ENCODE results near the gene CEP20.

CEP20 gene

DNA sequence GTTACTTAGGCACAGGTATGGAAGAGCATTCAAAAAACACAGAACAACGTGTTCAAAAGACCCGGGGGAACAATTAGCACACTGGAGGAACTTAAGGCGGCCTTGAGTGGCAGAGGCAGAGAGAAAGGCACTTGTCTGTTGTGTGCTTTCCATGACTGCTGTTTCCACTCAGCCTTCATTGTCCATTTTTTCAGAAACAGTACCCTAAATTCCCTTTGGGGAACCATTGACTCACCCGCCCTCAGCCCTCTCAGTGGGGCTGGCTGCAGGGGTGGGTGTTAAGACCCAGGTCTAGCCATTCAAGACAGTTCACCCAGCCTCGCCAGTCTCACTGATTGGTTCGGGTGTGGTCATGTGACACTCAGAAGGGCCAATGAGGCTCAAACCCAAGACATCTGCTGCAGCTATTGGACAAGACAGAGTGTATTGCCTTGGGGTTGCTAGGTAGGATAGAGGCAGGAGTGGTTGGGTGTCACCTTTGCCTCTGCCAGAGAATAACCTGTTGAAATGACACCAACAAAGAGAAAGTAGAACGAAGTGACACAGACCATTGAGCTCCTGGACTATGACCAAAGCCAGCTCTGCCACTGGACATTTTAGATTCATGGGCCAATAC, 19.6 kb upstream of the CEP20 start:
- TF ChIP-seq, protein P1, sequence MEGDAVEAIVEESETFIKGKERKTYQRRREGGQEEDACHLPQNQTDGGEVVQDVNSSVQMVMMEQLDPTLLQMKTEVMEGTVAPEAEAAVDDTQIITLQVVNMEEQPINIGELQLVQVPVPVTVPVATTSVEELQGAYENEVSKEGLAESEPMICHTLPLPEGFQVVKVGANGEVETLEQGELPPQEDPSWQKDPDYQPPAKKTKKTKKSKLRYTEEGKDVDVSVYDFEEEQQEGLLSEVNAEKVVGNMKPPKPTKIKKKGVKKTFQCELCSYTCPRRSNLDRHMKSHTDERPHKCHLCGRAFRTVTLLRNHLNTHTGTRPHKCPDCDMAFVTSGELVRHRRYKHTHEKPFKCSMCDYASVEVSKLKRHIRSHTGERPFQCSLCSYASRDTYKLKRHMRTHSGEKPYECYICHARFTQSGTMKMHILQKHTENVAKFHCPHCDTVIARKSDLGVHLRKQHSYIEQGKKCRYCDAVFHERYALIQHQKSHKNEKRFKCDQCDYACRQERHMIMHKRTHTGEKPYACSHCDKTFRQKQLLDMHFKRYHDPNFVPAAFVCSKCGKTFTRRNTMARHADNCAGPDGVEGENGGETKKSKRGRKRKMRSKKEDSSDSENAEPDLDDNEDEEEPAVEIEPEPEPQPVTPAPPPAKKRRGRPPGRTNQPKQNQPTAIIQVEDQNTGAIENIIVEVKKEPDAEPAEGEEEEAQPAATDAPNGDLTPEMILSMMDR (IDR thresholded peaks at IDR 0.05; ENCODE audit: low read depth, low read length) = no peak
- DNase-seq (ENCODE audit: low read depth in 2 of 2) = peak; percentile 32 to 57
- no peak overlapping the region for H3K4me3 ChIP-seq (replicated peaks in 1 of 2; ENCODE audit: low read depth in 2 of 2, low read length in 2 of 2)

DNA sequence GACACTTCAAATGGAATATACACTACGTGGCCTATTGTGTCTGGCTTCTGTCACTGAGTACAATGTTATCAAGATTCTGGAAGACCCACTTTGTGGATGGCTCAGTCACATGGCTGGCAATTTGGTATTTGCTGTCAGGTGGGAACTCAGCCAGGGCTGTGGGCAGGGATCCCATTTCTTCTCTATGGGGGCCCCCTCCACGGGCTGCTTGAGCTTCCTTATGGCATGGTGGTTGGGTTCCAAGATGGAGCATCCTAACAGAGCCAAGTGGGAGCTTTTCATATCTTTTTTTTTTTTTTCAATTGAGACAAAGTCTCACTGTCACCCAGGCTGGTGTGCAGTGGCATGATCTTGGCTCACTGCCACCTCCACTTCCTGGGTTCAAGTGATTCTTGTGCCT, 18.0 kb upstream of the CEP20 start:
- TF ChIP-seq, protein P1 (IDR thresholded peaks at IDR 0.05; ENCODE audit: low read depth, low read length) = no peak
- no peak overlapping the region for H3K4me3 ChIP-seq (replicated peaks in 1 of 2; ENCODE audit: low read depth in 2 of 2, low read length in 2 of 2)
- no peak for DNase-seq (ENCODE audit: low read depth in 2 of 2)

DNA sequence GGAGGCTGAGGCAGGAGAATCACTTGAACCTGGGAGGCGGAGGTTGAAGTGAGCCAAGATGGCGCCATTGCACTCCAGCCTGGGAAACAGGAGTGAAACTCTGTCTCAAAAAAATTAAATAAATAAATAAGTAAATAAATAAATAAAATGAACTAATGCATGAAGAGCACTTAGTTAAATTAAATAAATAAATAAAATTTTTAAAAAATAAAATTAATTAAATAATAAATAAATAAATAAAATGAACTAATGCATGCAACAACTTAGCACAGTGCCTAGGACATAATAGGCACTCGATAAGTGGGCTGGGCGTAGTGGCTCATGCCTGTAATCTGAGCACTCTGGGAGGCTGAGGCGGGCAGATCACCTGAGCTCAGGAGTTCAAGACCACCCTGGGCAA, 15.6 kb upstream of the CEP20 start:
- TF ChIP-seq, protein P1 (IDR thresholded peaks at IDR 0.05; ENCODE audit: low read depth, low read length) = no peak
- DNase-seq (ENCODE audit: low read depth in 2 of 2) = no peak

DNA sequence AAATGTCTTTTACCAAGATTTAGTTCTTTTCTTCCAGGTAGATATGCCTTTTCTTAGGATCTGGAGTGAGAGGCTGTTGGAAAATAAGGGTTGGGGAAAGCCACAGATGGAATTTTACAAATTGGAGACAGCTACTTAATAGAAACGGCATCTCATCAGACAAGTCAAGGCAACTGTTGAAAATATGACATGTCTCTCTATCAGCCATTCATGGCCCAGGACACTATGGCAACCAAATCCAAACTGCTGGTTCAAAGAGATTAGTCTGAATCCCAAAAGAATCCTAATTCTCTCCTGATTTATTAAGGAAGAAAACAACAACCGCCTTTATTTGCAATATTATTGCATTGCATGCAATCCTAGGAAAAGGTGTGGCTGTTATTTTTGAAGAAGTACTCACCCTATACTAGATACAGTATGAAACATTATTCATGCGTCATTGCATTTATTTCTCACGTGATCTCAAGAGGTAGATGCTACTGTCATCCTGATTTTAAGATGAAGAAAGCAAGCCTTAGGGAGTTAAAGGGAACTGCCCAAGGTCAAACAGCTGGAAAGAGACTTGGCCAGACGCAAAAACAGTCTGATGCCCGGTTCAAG, 12.6 kb upstream of the CEP20 start:
- no peak overlapping the region for H3K4me3 ChIP-seq (replicated peaks in 1 of 2; ENCODE audit: low read depth in 2 of 2, low read length in 2 of 2)
- peak in 1 of 2 donors; percentile 12 for DNase-seq (ENCODE audit: low read depth in 2 of 2)
- TF ChIP-seq, protein P1 (IDR thresholded peaks at IDR 0.05; ENCODE audit: low read depth, low read length) = no peak

More for the DNA sequence above, 15.6 kb upstream of the CEP20 start:
- H3K4me3 ChIP-seq (replicated peaks in 1 of 2; ENCODE audit: low read depth in 2 of 2, low read length in 2 of 2) = no peak overlapping the region

DNA sequence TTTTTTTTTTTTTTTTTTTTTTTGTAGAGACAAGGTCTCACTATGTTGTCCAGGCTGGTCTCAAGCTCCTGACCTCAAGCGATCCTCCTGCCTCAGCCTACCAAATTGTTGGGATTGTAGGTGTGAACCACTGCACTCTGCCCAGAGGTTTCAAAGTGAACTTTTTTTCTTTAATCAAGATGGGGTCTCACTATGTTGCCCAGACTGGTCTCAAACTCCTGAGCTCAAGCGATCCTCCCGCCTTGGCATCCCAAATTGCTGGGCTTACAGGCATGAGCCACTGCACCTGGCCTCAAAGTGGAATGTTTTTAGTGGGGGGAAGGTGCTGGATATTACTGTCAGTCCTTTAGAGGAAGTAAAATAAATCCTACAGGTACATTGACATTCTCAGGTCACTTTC, 12.0 kb upstream of the CEP20 start:
- DNase-seq (ENCODE audit: low read depth in 2 of 2) = no peak
- no peak overlapping the region for H3K4me3 ChIP-seq (replicated peaks in 1 of 2; ENCODE audit: low read depth in 2 of 2, low read length in 2 of 2)
- TF ChIP-seq, protein P1 (IDR thresholded peaks at IDR 0.05; ENCODE audit: low read depth, low read length) = no peak

DNA sequence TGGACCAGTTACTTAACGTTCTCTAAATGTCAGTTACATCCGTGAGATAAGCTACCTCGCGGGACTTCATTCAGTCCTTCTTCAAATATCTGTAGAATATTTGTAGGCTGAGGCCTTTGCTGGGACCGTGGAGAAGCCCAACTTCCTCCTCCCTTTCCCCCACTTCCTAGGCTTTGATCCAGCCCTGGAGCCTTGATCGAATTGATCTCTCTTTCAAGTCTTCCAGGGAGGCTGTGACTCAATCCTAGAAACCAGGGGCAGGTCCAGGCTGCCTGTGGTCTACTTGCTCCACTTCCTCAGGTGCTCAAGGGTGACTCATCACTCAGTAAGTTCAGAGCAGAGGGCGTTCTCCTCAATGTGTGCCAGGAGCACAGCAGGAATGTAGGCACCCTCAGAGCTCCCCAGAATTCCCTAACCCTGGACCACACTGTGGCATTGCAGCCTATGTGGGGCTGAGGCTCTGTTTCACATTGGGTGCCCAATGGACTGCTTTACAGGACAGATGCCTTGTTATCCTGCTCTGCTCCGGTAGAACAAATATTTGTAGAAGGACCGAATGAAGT, 11.2 kb upstream of the CEP20 start:
- TF ChIP-seq, protein P1 (IDR thresholded peaks at IDR 0.05; ENCODE audit: low read depth, low read length) = no peak
- peak; percentile 44 to 77 for DNase-seq (ENCODE audit: low read depth in 2 of 2)
- H3K4me3 ChIP-seq (replicated peaks in 1 of 2; ENCODE audit: low read depth in 2 of 2, low read length in 2 of 2) = no peak overlapping the region

Measured in cardiac fibroblast (primary cell).